ENCODE results near the gene RASEF.

DNA sequence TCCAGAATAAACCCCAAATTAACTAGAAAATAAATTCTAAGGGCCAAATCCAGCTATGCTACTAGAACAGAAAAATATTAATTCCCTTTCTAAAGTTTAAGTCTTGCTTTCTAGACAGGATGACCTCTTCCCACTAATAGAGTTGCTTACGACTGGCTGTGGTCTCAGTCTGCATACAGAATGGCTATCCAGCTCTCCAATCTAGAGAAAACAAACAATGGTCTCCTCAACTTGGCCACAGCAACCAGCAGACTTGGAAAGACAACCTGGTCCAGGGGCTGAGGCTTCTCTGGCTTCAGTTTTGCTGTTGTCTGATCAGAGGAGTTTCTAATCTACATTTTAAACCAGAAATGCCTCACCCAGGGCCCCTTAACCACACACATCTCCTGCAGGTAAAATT, 28.9 kb downstream of the RASEF start:
- TF ChIP-seq, protein P1, sequence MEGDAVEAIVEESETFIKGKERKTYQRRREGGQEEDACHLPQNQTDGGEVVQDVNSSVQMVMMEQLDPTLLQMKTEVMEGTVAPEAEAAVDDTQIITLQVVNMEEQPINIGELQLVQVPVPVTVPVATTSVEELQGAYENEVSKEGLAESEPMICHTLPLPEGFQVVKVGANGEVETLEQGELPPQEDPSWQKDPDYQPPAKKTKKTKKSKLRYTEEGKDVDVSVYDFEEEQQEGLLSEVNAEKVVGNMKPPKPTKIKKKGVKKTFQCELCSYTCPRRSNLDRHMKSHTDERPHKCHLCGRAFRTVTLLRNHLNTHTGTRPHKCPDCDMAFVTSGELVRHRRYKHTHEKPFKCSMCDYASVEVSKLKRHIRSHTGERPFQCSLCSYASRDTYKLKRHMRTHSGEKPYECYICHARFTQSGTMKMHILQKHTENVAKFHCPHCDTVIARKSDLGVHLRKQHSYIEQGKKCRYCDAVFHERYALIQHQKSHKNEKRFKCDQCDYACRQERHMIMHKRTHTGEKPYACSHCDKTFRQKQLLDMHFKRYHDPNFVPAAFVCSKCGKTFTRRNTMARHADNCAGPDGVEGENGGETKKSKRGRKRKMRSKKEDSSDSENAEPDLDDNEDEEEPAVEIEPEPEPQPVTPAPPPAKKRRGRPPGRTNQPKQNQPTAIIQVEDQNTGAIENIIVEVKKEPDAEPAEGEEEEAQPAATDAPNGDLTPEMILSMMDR (IDR thresholded peaks at IDR 0.05; ENCODE audit: insufficient read depth, low read length, poor library complexity, severe bottlenecking), result no peak
- no peak for TF ChIP-seq EZH2phosphoT487 (conservative IDR thresholded peaks at IDR 0.05; ENCODE audit: low read length)

All from SU-DHL-6 (cell line).